ENCODE data around the gene AP1G2. TPM values are rescaled to one million over a fixed set of nuclear protein-coding genes. Genes with fewer than 3 reads are reported as not detected.

AP1G2 gene
- total and polyA plus RNA-seq, 4 donors = 12.4 to 26.6 (median 17.3) TPM

DNA sequence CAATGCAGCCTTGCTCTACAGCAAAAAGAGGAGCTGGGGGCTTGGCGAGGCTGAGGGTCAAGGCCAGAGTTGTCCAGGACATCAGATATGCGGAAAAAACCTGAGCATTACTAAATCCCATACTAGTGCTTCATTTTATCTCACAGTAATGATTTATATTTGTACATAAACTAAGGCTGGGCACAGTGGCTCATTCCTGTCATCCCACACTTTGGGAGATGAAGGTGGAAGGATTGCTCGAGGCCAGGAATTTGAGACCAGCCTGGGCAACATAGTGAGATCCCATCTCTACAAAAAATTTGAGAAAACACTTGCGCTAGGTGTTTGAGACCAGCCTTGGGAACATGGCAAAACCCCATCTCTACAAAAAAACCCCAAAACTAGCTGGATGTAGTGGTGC lies 22.6 kb upstream of the AP1G2 start:
- no peak overlapping the region for H3K9ac ChIP-seq (ENCODE audit: low read depth in 1 of 2, low read length in 2 of 2)
- TF ChIP-seq REST (IDR thresholded peaks at IDR 0.05) = no peak
- TF ChIP-seq NR2F2 (IDR thresholded peaks at IDR 0.05) = no peak
- no peak for TF ChIP-seq JUND (IDR thresholded peaks at IDR 0.05)
- no peak for TF ChIP-seq YY1 (IDR thresholded peaks at IDR 0.05)
- no peak for TF ChIP-seq EGR1 (IDR thresholded peaks at IDR 0.05; ENCODE audit: low read depth in 2 of 2)
- no peak for TF ChIP-seq RXRA (IDR thresholded peaks at IDR 0.05)
- no peak for TF ChIP-seq FOXA1 (IDR thresholded peaks at IDR 0.05)
- TF ChIP-seq HNF4A (conservative IDR thresholded peaks at IDR 0.05) = no peak
- no peak for TF ChIP-seq MAX (IDR thresholded peaks at IDR 0.05)
- no peak for TF ChIP-seq ATF3 (IDR thresholded peaks at IDR 0.05)
- no peak for TF ChIP-seq GABPA (IDR thresholded peaks at IDR 0.05 in 1 of 2, conservative IDR thresholded peaks at IDR 0.05 in 1 of 2)
- no peak for TF ChIP-seq TAF1 (conservative IDR thresholded peaks at IDR 0.05)
- TF ChIP-seq SP1 (IDR thresholded peaks at IDR 0.05) = no peak
- TF ChIP-seq CTCF (IDR thresholded peaks at IDR 0.05; ENCODE audit: low read depth, low read length, missing input control) = no peak
- TF ChIP-seq HNF4G (IDR thresholded peaks at IDR 0.05) = no peak
- TF ChIP-seq FOXA2 (IDR thresholded peaks at IDR 0.05) = no peak
- no peak for TF ChIP-seq ZBTB33 (IDR thresholded peaks at IDR 0.05)
- TF ChIP-seq RAD21 (IDR thresholded peaks at IDR 0.05) = no peak
- H3K36me3 ChIP-seq (ENCODE audit: control insufficient read depth in 4 of 4, insufficient read depth in 3 of 4, low read depth in 1 of 4, low read length in 3 of 4) = no peaks in the 10 kb centered on the region
- H3K27me3 ChIP-seq (ENCODE audit: control insufficient read depth in 4 of 4, insufficient read depth in 4 of 4, low read length in 3 of 4) = no peaks in the 10 kb centered on the region
- no peak overlapping the region for H3K27ac ChIP-seq (ENCODE audit: low read depth in 1 of 2, low read length in 2 of 2)
- H3K9me3 ChIP-seq (ENCODE audit: control insufficient read depth in 4 of 4, low read length in 3 of 4) = no peaks in the 10 kb centered on the region
- H3K4me3 ChIP-seq (ENCODE audit: low read depth in 1 of 3, low read length in 3 of 3) = no peak overlapping the region
- DNase-seq (ENCODE audit: low spot score) = no peak
- WGBS = 93% methylated on average over 4 of the region's 4 CpGs
- H3K4me1 ChIP-seq (ENCODE audit: control insufficient read depth in 4 of 4, insufficient read depth in 4 of 4, low read length in 3 of 4) = peaks cover 0 to 11% (median 5%) of the 10 kb centered on the region in 4 donors
